ENCODE results near the gene ZDHHC8.

ZDHHC8 gene

DNA sequence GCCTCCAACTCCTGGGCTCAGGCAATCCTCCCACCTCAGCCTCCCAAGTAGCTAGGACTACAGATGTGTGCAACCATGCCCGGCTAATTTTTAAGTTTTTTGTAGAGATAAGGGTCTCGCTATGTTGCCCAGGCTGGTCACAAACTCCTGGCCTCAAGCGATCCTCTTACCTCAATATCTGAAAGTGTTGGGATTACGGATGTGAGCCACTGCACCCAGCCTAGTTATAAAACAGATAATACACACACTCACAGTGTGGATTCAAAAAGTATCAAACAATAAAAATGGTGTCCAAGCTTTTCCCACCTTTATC is 19.6 kb downstream of the ZDHHC8 start:
- Histone ChIP-seq H3K9ac (ENCODE audit: low read length in 5 of 5) (no peak overlapping the region), H3K9me3 (ENCODE audit: control insufficient read depth in 5 of 5, low read length in 5 of 5) (no peaks in the 10 kb centered on the region), H3K36me3 (ENCODE audit: control insufficient read depth in 5 of 5, insufficient read depth in 5 of 5, low read length in 5 of 5) (no peaks in the 10 kb centered on the region), H3K27ac (ENCODE audit: low read depth, low read length) (no peak overlapping the region), H3K4me3 (ENCODE audit: low read depth in 1 of 5, low read length in 5 of 5) (no peak overlapping the region), H3K4me1 (ENCODE audit: control insufficient read depth in 5 of 5, insufficient read depth in 5 of 5, low read length in 5 of 5) (peaks cover 0 to 6% (median 0%) of the 10 kb centered on the region in 5 donors), H3K27me3 (ENCODE audit: control insufficient read depth in 5 of 5, insufficient read depth in 4 of 5, low read length in 5 of 5) (peaks cover 0 to 16% (median 10%) of the 10 kb centered on the region in 5 donors)

DNA sequence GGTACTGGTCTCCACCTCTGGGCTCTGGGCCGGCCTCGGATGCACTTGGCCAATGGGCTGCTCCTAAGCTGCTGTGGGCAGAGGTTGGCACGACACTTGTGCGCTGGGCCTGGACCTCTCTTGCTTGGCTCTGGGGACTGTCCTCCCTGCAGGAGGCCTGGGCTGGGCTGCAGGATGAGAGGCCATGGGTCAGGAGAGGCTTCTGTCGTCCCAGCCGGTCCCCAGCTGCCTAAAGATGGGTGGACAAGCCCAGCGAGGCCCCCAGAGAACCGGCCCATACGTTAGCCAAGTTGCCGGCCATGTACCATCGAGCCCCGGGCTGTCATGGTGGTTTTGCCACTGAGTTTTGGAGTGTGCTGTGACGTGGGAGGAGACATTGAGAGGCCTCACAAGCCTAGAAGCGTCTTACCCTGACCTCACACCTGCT is 20.9 kb downstream of the ZDHHC8 start:
- Histone ChIP-seq H3K9me3 (ENCODE audit: control insufficient read depth in 5 of 5, low read length in 5 of 5) (no peaks in the 10 kb centered on the region), H3K27ac (ENCODE audit: low read depth, low read length) (no peak overlapping the region), H3K9ac (ENCODE audit: low read length in 5 of 5) (no peak overlapping the region), H3K4me3 (ENCODE audit: low read depth in 1 of 5, low read length in 5 of 5) (no peak overlapping the region), H3K36me3 (ENCODE audit: control insufficient read depth in 5 of 5, insufficient read depth in 5 of 5, low read length in 5 of 5) (no peaks in the 10 kb centered on the region), H3K4me1 (ENCODE audit: control insufficient read depth in 5 of 5, insufficient read depth in 5 of 5, low read length in 5 of 5) (peaks cover 0 to 9% (median 0%) of the 10 kb centered on the region in 5 donors), H3K27me3 (ENCODE audit: control insufficient read depth in 5 of 5, insufficient read depth in 4 of 5, low read length in 5 of 5) (peaks cover 0 to 16% (median 11%) of the 10 kb centered on the region in 5 donors)

DNA sequence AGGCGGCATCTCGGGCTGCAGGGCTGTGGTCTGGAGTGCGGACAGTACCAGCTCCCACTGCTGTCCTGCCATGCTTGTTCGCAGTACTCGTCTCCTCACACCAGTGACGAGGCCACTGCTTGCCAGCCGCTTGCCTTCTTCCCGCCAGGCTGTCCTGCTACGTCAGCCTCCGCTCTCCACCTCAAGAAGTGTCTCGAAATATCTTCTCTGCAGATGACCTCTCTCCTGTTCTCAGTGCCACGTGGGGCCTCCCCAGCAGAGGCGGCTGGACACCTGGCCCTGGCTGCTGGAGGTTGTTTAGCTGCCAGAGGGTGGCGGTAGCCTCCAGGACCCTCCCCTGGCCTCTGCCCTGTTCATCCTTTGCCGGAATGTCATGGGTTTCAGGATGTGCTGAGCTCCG is 22.3 kb downstream of the ZDHHC8 start:
- H3K9me3 ChIP-seq (ENCODE audit: control insufficient read depth in 5 of 5, low read length in 5 of 5): no peaks in the 10 kb centered on the region
- peaks cover 0 to 9% (median 0%) of the 10 kb centered on the region in 5 donors for H3K4me1 ChIP-seq (ENCODE audit: control insufficient read depth in 5 of 5, insufficient read depth in 5 of 5, low read length in 5 of 5)
- peaks cover 2 to 19% (median 15%) of the 10 kb centered on the region in 5 donors for H3K27me3 ChIP-seq (ENCODE audit: control insufficient read depth in 5 of 5, insufficient read depth in 4 of 5, low read length in 5 of 5)
- no peak overlapping the region for H3K4me3 ChIP-seq (ENCODE audit: low read depth in 1 of 5, low read length in 5 of 5)
- H3K9ac ChIP-seq (ENCODE audit: low read length in 5 of 5): no peak overlapping the region
- no peak overlapping the region for H3K27ac ChIP-seq (ENCODE audit: low read depth, low read length)
- H3K36me3 ChIP-seq (ENCODE audit: control insufficient read depth in 5 of 5, insufficient read depth in 5 of 5, low read length in 5 of 5): no peaks in the 10 kb centered on the region

DNA sequence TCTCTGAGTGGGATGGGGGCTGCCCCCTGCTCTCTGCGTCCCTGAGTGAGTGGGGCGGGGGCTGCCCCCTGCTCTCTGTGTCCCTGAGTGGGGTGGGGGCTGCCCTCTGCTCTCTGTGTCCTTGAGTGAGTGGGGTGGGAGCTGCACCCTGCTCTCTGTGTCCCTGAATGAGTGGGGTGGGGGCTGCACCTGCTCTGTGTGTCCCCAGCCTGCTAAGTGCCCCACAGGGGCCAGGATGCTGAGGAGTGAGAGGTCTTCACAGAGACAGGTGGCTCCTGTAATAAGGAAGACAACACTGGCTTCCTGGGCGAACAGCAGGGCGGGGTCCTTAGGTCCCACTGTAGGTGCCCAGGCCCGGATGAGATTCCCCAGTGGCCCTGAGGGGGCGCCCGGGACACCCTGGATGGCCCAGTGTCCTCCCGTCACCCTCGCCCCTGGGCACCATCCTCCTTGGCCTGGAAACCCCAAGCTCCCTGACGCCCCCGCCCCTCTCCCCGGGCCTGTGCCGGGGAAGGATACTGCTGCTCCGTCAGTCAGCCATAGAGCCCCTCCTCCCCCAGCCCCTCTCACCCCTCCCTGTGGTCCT is 23.1 kb downstream of the ZDHHC8 start:
- no peak overlapping the region for H3K27ac ChIP-seq (ENCODE audit: low read depth, low read length)
- H3K36me3 ChIP-seq (ENCODE audit: control insufficient read depth in 5 of 5, insufficient read depth in 5 of 5, low read length in 5 of 5): no peaks in the 10 kb centered on the region
- no peaks in the 10 kb centered on the region for H3K9me3 ChIP-seq (ENCODE audit: control insufficient read depth in 5 of 5, low read length in 5 of 5)
- H3K9ac ChIP-seq (ENCODE audit: low read length in 5 of 5): no peak overlapping the region
- H3K27me3 ChIP-seq (ENCODE audit: control insufficient read depth in 5 of 5, insufficient read depth in 4 of 5, low read length in 5 of 5): peaks cover 2 to 24% (median 16%) of the 10 kb centered on the region in 5 donors
- H3K4me3 ChIP-seq (ENCODE audit: low read depth in 1 of 5, low read length in 5 of 5): peak overlapping the region in 2 of 5 donors; percentile 40 to 42
- peaks cover 0 to 9% (median 0%) of the 10 kb centered on the region in 5 donors for H3K4me1 ChIP-seq (ENCODE audit: control insufficient read depth in 5 of 5, insufficient read depth in 5 of 5, low read length in 5 of 5)

DNA sequence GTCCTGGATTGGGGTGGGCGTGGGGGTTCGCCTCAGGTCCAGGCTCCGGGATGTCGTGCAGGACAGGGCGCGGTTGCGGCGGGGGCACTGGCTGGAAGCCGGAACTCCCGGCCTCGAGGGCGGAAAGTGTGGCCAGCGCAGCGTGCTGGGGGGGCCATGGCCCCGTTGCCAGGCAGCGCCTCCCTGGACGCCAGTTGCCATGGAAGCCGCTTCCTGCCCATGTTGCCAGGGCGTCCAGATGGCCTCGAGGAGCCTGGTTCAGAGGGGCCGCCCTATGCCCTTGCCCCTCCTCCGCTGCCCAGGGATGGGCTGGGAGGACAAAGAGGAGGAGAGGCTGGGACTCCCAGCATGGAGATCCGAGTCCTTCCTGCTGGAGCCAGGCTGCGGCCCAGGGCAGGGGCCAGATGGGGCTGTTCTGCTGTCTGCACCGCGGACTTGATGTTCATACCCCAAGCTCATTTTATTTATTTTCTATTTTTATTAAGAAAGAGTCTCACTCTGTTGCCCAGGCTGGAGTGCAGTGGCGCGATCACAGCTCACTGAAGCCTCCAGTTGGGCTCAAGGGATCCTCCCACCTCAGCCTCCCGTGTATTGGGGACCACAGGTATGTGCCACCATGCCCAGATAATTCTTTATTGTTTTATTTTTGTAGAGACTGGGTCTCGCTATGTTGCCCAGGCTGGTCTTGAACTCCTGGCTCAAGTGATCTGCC is 23.9 kb downstream of the ZDHHC8 start:
- H3K36me3 ChIP-seq (ENCODE audit: control insufficient read depth in 5 of 5, insufficient read depth in 5 of 5, low read length in 5 of 5): no peaks in the 10 kb centered on the region
- H3K9me3 ChIP-seq (ENCODE audit: control insufficient read depth in 5 of 5, low read length in 5 of 5): no peaks in the 10 kb centered on the region
- no peak overlapping the region for H3K9ac ChIP-seq (ENCODE audit: low read length in 5 of 5)
- H3K4me1 ChIP-seq (ENCODE audit: control insufficient read depth in 5 of 5, insufficient read depth in 5 of 5, low read length in 5 of 5): peaks cover 0 to 9% (median 0%) of the 10 kb centered on the region in 5 donors
- H3K27ac ChIP-seq (ENCODE audit: low read depth, low read length): no peak overlapping the region
- peaks cover 2 to 26% (median 16%) of the 10 kb centered on the region in 5 donors for H3K27me3 ChIP-seq (ENCODE audit: control insufficient read depth in 5 of 5, insufficient read depth in 4 of 5, low read length in 5 of 5)
- peak overlapping the region in 2 of 5 donors; percentile 40 to 42 for H3K4me3 ChIP-seq (ENCODE audit: low read depth in 1 of 5, low read length in 5 of 5)

DNA sequence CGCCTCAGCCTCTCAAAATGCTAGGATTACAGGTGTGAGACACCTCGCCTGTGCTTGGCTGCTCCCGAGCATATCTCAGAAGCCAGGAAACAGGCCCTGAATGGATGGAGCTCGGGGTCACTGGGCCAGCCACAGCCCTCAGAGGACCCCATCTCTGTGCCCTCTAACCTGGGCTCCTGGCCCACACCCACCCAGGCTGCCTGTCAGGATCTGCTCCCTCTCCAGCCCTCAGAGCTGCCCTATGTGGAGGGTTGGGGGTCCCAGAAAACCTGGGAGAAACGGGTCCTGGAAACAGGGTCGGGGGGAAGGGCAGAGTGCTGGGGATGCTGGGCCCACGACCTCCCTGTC is 24.4 kb downstream of the ZDHHC8 start:
- Histone ChIP-seq H3K27me3 (ENCODE audit: control insufficient read depth in 5 of 5, insufficient read depth in 4 of 5, low read length in 5 of 5) (peaks cover 2 to 27% (median 16%) of the 10 kb centered on the region in 5 donors), H3K4me3 (ENCODE audit: low read depth in 1 of 5, low read length in 5 of 5) (no peak overlapping the region), H3K4me1 (ENCODE audit: control insufficient read depth in 5 of 5, insufficient read depth in 5 of 5, low read length in 5 of 5) (peaks cover 0 to 9% (median 0%) of the 10 kb centered on the region in 5 donors), H3K9ac (ENCODE audit: low read length in 5 of 5) (no peak overlapping the region), H3K9me3 (ENCODE audit: control insufficient read depth in 5 of 5, low read length in 5 of 5) (no peaks in the 10 kb centered on the region), H3K36me3 (ENCODE audit: control insufficient read depth in 5 of 5, insufficient read depth in 5 of 5, low read length in 5 of 5) (no peaks in the 10 kb centered on the region), H3K27ac (ENCODE audit: low read depth, low read length) (no peak overlapping the region)

DNA sequence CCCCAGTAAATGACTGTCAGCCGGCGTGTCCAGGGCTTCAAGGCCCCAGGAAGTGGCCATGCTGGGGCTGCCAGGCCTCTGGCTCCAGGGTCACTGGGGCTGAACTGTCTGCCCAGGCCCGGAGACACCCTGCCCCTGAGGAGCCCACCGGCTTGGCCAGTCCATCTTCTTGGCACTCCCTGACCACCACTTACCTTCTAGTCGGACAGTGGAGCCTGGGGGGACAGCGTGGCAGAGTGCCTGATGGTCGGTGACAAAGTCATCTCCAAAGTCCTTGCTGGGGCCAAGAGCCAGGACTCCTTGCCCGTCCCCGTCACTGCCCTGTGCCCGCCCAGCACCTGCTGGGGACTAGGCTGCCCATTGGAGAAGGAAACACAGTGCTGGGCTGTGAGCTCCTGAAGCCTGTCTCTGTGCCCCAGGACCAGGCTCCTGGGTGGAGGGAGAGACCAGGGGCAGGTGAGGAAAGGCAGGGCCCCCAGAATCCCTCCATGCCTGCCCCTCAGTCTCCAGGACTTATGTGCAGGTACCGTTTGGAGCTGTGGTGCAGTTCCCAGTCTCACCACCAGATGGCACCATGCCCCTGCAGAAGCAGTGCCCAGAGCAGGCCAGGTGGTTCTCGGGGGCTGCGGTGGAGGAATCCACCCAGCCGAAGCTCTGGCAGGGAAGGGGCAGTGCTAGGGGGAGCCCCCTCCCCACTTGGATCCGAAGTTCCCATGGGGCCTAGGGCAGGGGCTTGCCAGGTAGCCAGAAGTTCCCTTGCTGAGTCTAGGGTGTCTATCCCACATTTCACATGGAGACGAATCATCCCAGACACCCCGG is 25.2 kb downstream of the ZDHHC8 start:
- Histone ChIP-seq H3K9ac (ENCODE audit: low read length in 5 of 5) (no peak overlapping the region), H3K4me1 (ENCODE audit: control insufficient read depth in 5 of 5, insufficient read depth in 5 of 5, low read length in 5 of 5) (peaks cover 0 to 9% (median 0%) of the 10 kb centered on the region in 5 donors), H3K36me3 (ENCODE audit: control insufficient read depth in 5 of 5, insufficient read depth in 5 of 5, low read length in 5 of 5) (no peaks in the 10 kb centered on the region), H3K27me3 (ENCODE audit: control insufficient read depth in 5 of 5, insufficient read depth in 4 of 5, low read length in 5 of 5) (peaks cover 2 to 30% (median 16%) of the 10 kb centered on the region in 5 donors), H3K9me3 (ENCODE audit: control insufficient read depth in 5 of 5, low read length in 5 of 5) (no peaks in the 10 kb centered on the region), H3K4me3 (ENCODE audit: low read depth in 1 of 5, low read length in 5 of 5) (no peak overlapping the region), H3K27ac (ENCODE audit: low read depth, low read length) (no peak overlapping the region)

DNA sequence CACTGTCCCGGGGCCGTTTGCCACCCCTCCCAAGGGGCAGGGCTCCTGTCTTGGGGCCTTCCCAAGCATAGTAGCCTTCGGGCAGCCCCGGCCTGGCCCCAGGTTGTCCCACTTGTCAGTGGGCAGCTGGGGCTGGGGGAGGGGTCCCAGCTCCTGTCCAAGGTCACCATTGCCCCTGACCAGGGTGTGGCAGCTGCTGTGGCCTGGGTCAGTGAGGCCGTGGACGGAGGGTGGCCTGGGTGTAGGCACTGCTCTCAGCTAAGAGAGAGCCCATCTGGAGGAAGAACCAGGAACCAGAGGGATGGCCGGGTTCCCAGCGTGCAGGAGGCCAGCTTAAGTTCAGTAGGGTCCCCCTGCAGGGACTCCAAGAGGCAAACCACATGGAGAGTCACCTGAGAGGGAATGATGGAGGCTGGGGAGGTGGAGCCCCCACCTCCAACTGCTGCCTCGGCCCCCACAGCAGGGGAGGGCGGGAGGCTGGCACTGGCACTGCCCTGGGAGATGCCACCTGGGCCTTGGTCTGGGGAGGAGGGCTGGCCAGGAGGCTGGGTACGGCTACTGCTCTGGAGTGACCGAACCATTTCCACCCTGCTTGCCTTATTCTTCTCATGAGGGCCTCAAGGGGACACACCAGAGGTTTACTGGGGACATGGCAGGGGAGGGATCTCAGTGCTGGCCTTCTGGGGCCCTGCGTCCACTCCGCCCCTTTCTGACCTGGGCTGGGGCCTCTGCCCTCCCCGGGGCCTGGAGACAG is 26.0 kb downstream of the ZDHHC8 start:
- H3K36me3 ChIP-seq (ENCODE audit: control insufficient read depth in 5 of 5, insufficient read depth in 5 of 5, low read length in 5 of 5): no peaks in the 10 kb centered on the region
- peaks cover 2 to 30% (median 16%) of the 10 kb centered on the region in 5 donors for H3K27me3 ChIP-seq (ENCODE audit: control insufficient read depth in 5 of 5, insufficient read depth in 4 of 5, low read length in 5 of 5)
- H3K4me3 ChIP-seq (ENCODE audit: low read depth in 1 of 5, low read length in 5 of 5): no peak overlapping the region
- peaks cover 0 to 9% (median 0%) of the 10 kb centered on the region in 5 donors for H3K4me1 ChIP-seq (ENCODE audit: control insufficient read depth in 5 of 5, insufficient read depth in 5 of 5, low read length in 5 of 5)
- H3K9me3 ChIP-seq (ENCODE audit: control insufficient read depth in 5 of 5, low read length in 5 of 5): no peaks in the 10 kb centered on the region
- H3K9ac ChIP-seq (ENCODE audit: low read length in 5 of 5): no peak overlapping the region
- no peak overlapping the region for H3K27ac ChIP-seq (ENCODE audit: low read depth, low read length)

DNA sequence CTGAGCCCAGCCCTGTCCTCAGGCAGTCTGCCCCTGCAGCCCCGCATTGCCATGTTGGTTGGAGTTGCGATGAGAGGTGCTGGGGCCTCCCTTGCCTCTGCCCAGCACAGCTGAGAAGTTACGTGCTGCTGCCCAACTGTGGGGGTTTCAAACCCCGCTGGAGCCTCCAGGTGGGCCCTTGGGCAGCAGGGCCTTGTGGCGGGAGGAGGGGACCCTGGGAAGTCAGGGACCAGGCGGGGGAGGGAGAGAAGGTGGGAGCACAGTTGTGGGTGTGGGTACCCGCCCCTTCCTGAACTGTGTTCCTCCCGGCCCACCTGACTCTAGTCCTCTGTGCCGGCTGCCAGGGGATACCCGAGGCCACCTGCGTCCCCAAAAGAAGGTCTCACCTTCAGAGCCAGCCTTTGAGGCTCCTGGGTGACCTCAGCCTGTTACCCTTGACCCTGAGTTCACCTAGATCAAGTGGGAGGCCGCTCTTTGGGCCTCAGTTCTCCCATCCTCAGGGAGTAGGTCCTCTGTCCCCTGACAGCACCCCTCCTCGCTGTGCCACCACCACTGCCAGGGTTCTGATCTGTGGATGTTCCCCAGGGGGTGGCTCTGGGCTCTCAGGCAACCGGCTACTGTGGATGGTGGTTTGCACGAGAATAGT is 26.9 kb downstream of the ZDHHC8 start:
- peaks cover 2 to 30% (median 16%) of the 10 kb centered on the region in 5 donors for H3K27me3 ChIP-seq (ENCODE audit: control insufficient read depth in 5 of 5, insufficient read depth in 4 of 5, low read length in 5 of 5)
- H3K9me3 ChIP-seq (ENCODE audit: control insufficient read depth in 5 of 5, low read length in 5 of 5): no peaks in the 10 kb centered on the region
- H3K4me1 ChIP-seq (ENCODE audit: control insufficient read depth in 5 of 5, insufficient read depth in 5 of 5, low read length in 5 of 5): peaks cover 0 to 9% (median 0%) of the 10 kb centered on the region in 5 donors
- H3K4me3 ChIP-seq (ENCODE audit: low read depth in 1 of 5, low read length in 5 of 5): no peak overlapping the region
- no peak overlapping the region for H3K27ac ChIP-seq (ENCODE audit: low read depth, low read length)
- no peak overlapping the region for H3K9ac ChIP-seq (ENCODE audit: low read length in 5 of 5)
- H3K36me3 ChIP-seq (ENCODE audit: control insufficient read depth in 5 of 5, insufficient read depth in 5 of 5, low read length in 5 of 5): no peaks in the 10 kb centered on the region

Data from subcutaneous abdominal adipose tissue (tissue), 5 donors.